DND-41 (cell line): ENCODE data around the gene COL19A1.

Experiments
- ATAC-seq: fragments of 200-7000 bp; cut with Tn5 transposase; 3 replicates; pipeline ENCODE4 v1.9.1; 2021; ENCODE audit warnings: low read depth; ENCODE audit not compliant: insufficient read depth
- DNase-seq: peaks from one replicate; pipeline ENCODE4 v3.0.0-alpha.2; 2020
- H2AFZ ChIP-seq: 2 replicates; pipeline ENCODE4 v1.6.0; 2012; ENCODE audit warnings: low read depth, low read length
- H3K27ac ChIP-seq: 2 replicates; pipeline ENCODE4 v1.5.1; 2012; ENCODE audit warnings: low read length, inconsistent platforms
- H3K27me3 ChIP-seq: fragments of 200-600 bp; sonication (generic); 2 replicates; pipeline ENCODE4 v1.6.0; 2012; ENCODE audit warnings: low read length, mild to moderate bottlenecking, inconsistent platforms; ENCODE audit not compliant: insufficient read depth, poor library complexity
- H3K36me3 ChIP-seq: 2 replicates; pipeline ENCODE4 v1.5.1; 2012; ENCODE audit warnings: low read length, inconsistent platforms; ENCODE audit not compliant: insufficient read depth
- H3K4me1 ChIP-seq: 2 replicates; pipeline ENCODE4 v1.5.1; 2012; ENCODE audit warnings: mild to moderate bottlenecking, low read length; ENCODE audit not compliant: insufficient read depth
- H3K4me2 ChIP-seq: 2 replicates; pipeline ENCODE4 v1.6.0; 2012; ENCODE audit warnings: mild to moderate bottlenecking, moderate library complexity, low read length, inconsistent platforms; ENCODE audit not compliant: insufficient read depth
- H3K4me3 ChIP-seq, 2 experiments: fragments of 200-600 bp in 1 of 2; shearing (Covaris generic) in 1 of 2; 2 replicates each; pipeline ENCODE4 v1.5.1; 2012 to 2016; ENCODE audit warnings: inconsistent platforms in 2 of 2, low read length in 2 of 2, mild to moderate bottlenecking in 2 of 2, low read depth in 1 of 2, moderate library complexity in 1 of 2
- H3K79me2 ChIP-seq: 2 replicates; pipeline ENCODE4 v1.6.0; 2012; ENCODE audit warnings: low read length, inconsistent platforms; ENCODE audit not compliant: insufficient read depth
- H3K9ac ChIP-seq: 2 replicates; pipeline ENCODE4 v1.6.0; 2012; ENCODE audit warnings: low read depth, mild to moderate bottlenecking, inconsistent platforms, low read length, moderate library complexity
- H3K9me3 ChIP-seq: 2 replicates; pipeline ENCODE4 v1.5.1; 2012; ENCODE audit warnings: low read length, moderate library complexity, mild to moderate bottlenecking, inconsistent platforms; ENCODE audit not compliant: insufficient read depth, severe bottlenecking
- H4K20me1 ChIP-seq: 2 replicates; pipeline ENCODE4 v1.6.0; 2012; ENCODE audit warnings: low read length; ENCODE audit not compliant: insufficient read depth
- CTCF ChIP-seq: IDR thresholded peaks from 2 replicates; pipeline ENCODE4 v1.5.1; 2012; ENCODE audit warnings: borderline replicate concordance, low read length, moderate library complexity, mild to moderate bottlenecking; ENCODE audit not compliant: poor library complexity, severe bottlenecking; ENCODE audit errors: extremely low read depth
- EZH2 ChIP-seq: IDR thresholded peaks from 3 replicates; pipeline ENCODE4 v1.6.1; 2012; ENCODE audit warnings: borderline replicate concordance, low read depth, mild to moderate bottlenecking, moderate library complexity, low read length, inconsistent platforms; ENCODE audit not compliant: severe bottlenecking

COL19A1 gene

GRCh38 chr6:70079241-70079640 is 212.9 kb downstream of the COL19A1 start:
- no peaks in the 10 kb centered on the region for H4K20me1 ChIP-seq
- no peak for DNase-seq
- no peak overlapping the region for H3K4me3 ChIP-seq
- H3K27me3 ChIP-seq, result no peaks in the 10 kb centered on the region
- no peaks in the 10 kb centered on the region for H3K79me2 ChIP-seq
- H3K9me3 ChIP-seq, result no peaks in the 10 kb centered on the region
- no peak overlapping the region for H3K27ac ChIP-seq
- no peak overlapping the region for H3K9ac ChIP-seq
- TF ChIP-seq EZH2 (no peak), CTCF (no peak)
- no peak overlapping the region for H2AFZ ChIP-seq
- H3K36me3 ChIP-seq, result no peaks in the 10 kb centered on the region
- H3K4me2 ChIP-seq, result no peak overlapping the region
- H3K4me1 ChIP-seq, result no peaks in the 10 kb centered on the region
- no peak for ATAC-seq

- no peak for ATAC-seq
These were observed 214.2 kb downstream of the COL19A1 start for GRCh38 chr6:70080443-70081070.

GRCh38 chr6:70082830-70083229 is 216.5 kb downstream of the COL19A1 start:
- no peak for ATAC-seq
- no peak overlapping the region for H2AFZ ChIP-seq
- H3K9me3 ChIP-seq, result no peaks in the 10 kb centered on the region
- no peak overlapping the region for H3K27ac ChIP-seq
- no peaks in the 10 kb centered on the region for H3K79me2 ChIP-seq
- no peak overlapping the region for H3K4me3 ChIP-seq
- H3K36me3 ChIP-seq, result no peaks in the 10 kb centered on the region
- H4K20me1 ChIP-seq, result no peaks in the 10 kb centered on the region
- no peak overlapping the region for H3K4me2 ChIP-seq
- H3K9ac ChIP-seq, result no peak overlapping the region
- no peaks in the 10 kb centered on the region for H3K4me1 ChIP-seq
- H3K27me3 ChIP-seq, result no peaks in the 10 kb centered on the region
- TF ChIP-seq EZH2 (no peak), CTCF (no peak)
- no peak for DNase-seq

More at GRCh38 chr6:70080443-70081070, 214.2 kb downstream of the COL19A1 start:
- Histone ChIP-seq H3K9me3 (no peaks in the 10 kb centered on the region), H2AFZ (no peak overlapping the region), H3K27ac (no peak overlapping the region), H3K79me2 (no peaks in the 10 kb centered on the region), H3K4me1 (no peaks in the 10 kb centered on the region), H3K9ac (no peak overlapping the region), H4K20me1 (no peaks in the 10 kb centered on the region), H3K36me3 (no peaks in the 10 kb centered on the region), H3K4me2 (no peak overlapping the region), H3K27me3 (no peaks in the 10 kb centered on the region), H3K4me3 (no peak overlapping the region)
- no peak for DNase-seq
- TF ChIP-seq CTCF, result no peak
- no peak for TF ChIP-seq EZH2

GRCh38 chr6:70086806-70087205 is 220.4 kb downstream of the COL19A1 start:
- Histone ChIP-seq H3K79me2 (no peaks in the 10 kb centered on the region), H2AFZ (no peak overlapping the region), H3K27me3 (no peaks in the 10 kb centered on the region), H3K36me3 (no peaks in the 10 kb centered on the region), H3K27ac (no peak overlapping the region), H3K9me3 (no peaks in the 10 kb centered on the region), H3K9ac (no peak overlapping the region), H4K20me1 (no peaks in the 10 kb centered on the region), H3K4me2 (no peak overlapping the region), H3K4me3 (no peak overlapping the region), H3K4me1 (no peaks in the 10 kb centered on the region)
- no peak for ATAC-seq
- no peak for TF ChIP-seq EZH2
- no peak for DNase-seq
